GM12873 (cell line): ENCODE data around the gene MKLN1.

Experiments
- TF ChIP-seq, protein P1 (sequence below): IDR thresholded peaks from 2 replicates; pipeline ENCODE4 v1.5.1; 2012; ENCODE audit warnings: low read depth, mild to moderate bottlenecking, moderate library complexity, low read length, control low read depth; ENCODE audit not compliant: insufficient read depth; ENCODE audit errors: missing control alignments

Gene MKLN1

DNA sequence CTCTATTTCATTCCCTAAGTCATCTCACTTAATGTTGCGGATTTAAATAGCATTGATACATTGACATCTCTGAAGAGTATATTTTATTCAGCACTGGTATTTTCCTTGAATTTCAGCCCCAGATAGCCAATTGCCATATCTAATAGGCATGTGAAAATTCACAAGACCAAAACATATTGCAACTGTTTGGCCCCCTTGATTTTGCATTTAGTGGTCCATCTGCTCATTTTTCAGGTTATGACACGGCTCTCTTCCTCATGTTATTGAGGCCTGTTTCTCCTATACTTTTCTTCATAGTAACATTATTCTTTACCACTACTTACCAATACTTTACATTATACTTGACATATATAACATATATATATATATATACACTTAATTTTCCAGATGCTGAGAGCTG, 43.7 kb downstream of the MKLN1 start:
- TF ChIP-seq, protein P1, sequence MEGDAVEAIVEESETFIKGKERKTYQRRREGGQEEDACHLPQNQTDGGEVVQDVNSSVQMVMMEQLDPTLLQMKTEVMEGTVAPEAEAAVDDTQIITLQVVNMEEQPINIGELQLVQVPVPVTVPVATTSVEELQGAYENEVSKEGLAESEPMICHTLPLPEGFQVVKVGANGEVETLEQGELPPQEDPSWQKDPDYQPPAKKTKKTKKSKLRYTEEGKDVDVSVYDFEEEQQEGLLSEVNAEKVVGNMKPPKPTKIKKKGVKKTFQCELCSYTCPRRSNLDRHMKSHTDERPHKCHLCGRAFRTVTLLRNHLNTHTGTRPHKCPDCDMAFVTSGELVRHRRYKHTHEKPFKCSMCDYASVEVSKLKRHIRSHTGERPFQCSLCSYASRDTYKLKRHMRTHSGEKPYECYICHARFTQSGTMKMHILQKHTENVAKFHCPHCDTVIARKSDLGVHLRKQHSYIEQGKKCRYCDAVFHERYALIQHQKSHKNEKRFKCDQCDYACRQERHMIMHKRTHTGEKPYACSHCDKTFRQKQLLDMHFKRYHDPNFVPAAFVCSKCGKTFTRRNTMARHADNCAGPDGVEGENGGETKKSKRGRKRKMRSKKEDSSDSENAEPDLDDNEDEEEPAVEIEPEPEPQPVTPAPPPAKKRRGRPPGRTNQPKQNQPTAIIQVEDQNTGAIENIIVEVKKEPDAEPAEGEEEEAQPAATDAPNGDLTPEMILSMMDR = no peak

GRCh38 chr7:131372554-131372953, 44.9 kb downstream of the MKLN1 start:
- TF ChIP-seq, protein P1 = no peak

DNA sequence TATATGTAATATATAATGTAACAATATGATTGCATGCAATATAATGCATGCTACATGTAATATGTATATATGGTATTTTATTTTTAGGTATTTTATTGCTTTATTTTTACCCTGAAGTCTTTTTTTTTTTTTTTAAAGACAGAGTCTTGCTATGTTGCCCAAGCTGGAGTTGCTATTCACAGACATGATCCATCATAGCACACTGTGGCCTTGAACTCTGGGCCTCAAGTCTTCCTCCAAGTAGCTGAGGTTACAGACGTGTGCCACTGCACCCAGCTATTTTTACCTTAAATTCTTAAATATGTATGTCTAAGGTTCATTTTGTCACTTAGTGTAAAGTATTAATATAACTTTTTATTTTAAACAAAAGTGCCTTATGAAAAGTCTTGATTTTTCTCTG, 47.1 kb downstream of the MKLN1 start:
- TF ChIP-seq, protein P1 = no peak

DNA sequence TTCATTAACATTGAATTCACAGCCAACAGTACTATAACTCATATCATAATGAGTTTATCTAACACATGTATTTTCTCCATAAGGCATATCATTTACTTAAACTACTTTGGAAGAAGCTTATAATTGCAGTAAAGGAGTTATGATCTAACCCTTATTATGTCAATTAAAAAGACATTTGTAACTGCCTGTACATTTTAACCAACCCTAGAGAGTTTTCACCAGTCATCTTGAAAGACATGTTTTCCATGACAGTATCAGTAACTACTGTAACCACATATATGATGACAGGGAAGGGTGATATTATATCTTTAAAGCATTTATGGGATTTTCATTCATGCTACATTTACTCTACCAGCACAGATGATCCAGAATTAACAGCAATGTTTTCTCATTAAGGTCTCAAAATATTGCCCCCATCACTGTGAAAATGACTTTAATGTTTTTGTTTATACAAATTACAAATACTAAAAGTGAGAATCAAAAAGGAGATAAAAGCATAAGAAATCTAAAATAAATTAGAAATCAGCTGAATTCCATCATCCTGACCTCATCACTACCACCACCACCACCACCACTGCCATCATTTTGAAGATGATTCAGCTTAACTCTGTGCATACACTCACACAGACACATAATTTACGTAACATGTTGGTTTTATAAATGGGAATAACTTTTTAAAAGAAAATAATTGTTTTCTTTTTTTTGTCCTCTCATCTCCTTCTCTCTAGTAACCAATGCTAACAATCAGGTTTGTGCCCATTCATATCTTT, 53.6 kb downstream of the MKLN1 start:
- TF ChIP-seq, protein P1 = no peak

DNA sequence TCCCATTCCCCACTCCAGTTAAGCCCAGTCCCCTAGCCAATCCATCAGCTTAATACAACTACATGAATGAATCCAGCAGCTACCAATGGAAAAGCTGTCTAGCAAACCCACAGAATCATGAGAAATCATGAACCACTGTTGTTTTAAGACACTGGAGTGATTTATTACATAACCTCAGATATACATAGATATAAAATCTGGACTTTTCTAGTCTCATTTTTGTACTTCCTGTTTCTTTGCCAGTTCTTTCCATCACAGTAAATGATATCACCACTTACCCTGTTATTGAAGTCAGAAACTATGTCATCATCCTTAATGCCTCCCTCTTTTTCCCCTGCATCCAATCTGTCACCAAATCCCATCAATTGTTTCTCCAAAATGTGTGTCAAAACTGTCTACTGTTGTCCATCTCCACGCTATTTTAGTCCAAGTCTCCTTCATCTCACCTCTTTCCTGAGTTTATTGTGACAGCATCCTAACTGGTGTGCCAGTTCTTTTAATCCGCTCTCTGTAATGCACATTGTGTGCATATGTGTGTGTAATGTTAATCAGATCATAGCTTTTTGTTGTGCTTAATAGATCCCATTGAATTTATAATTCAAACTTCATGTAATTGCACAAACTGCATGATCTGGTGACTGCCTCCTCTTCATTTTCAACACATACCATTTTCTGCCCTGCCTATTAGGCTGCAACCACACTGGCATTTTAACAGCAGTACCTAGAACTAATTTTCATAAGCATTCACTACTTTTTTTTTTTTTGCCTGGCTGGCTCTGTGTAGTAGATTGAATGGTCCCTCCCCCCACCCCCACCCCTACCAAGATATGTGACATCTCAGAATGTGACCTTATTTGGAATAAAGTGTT, 56.0 kb downstream of the MKLN1 start:
- TF ChIP-seq, protein P1 = no peak

GRCh38 chr7:131384286-131384635, 56.6 kb downstream of the MKLN1 start:
- TF ChIP-seq, protein P1 = no peak

GRCh38 chr7:131385039-131385605, 57.4 kb downstream of the MKLN1 start:
- TF ChIP-seq, protein P1 = no peak
